ENCODE results near the gene ANKRD23.

Gene ANKRD23

GRCh38 chr2:96853321-96853720 is 9.5 kb upstream of the ANKRD23 start:
- no peak overlapping the region for H3K4me3 ChIP-seq (ENCODE audit: low read depth, low read length)
- TF ChIP-seq CTCF (conservative IDR thresholded peaks at IDR 0.05; ENCODE audit: low read depth, low read length), result no peak
- DNase-seq (ENCODE audit: low read depth), result no peak

GRCh38 chr2:96852667-96853066 is 8.8 kb upstream of the ANKRD23 start:
- no peak overlapping the region for H3K4me3 ChIP-seq (ENCODE audit: low read depth, low read length)
- DNase-seq (ENCODE audit: low read depth), result no peak
- TF ChIP-seq CTCF (conservative IDR thresholded peaks at IDR 0.05; ENCODE audit: low read depth, low read length), result no peak

- DNase-seq (ENCODE audit: low read depth), result no peak
- no peak overlapping the region for H3K4me3 ChIP-seq (ENCODE audit: low read depth, low read length)
- no peak for TF ChIP-seq CTCF (conservative IDR thresholded peaks at IDR 0.05; ENCODE audit: low read depth, low read length)
Observed at GRCh38 chr2:96848264-96848663, 4.4 kb upstream of the ANKRD23 start.

- no peak overlapping the region for H3K4me3 ChIP-seq (ENCODE audit: low read depth, low read length)
- DNase-seq (ENCODE audit: low read depth), result no peak
- TF ChIP-seq CTCF (conservative IDR thresholded peaks at IDR 0.05; ENCODE audit: low read depth, low read length), result no peak
Observed at GRCh38 chr2:96847586-96847985, 3.8 kb upstream of the ANKRD23 start.

- no peak for TF ChIP-seq CTCF (conservative IDR thresholded peaks at IDR 0.05; ENCODE audit: low read depth, low read length)
- no peak overlapping the region for H3K4me3 ChIP-seq (ENCODE audit: low read depth, low read length)
- DNase-seq (ENCODE audit: low read depth), result no peak
Observed at GRCh38 chr2:96846825-96847224, 3.0 kb upstream of the ANKRD23 start.

- no peak for TF ChIP-seq CTCF (conservative IDR thresholded peaks at IDR 0.05; ENCODE audit: low read depth, low read length)
- DNase-seq (ENCODE audit: low read depth), result no peak
- no peak overlapping the region for H3K4me3 ChIP-seq (ENCODE audit: low read depth, low read length)
Observed at GRCh38 chr2:96844405-96844808, 586 bp upstream of the ANKRD23 start.

GRCh38 chr2:96842600-96842999 is 1.2 kb downstream of the ANKRD23 start:
- no peak overlapping the region for H3K4me3 ChIP-seq (ENCODE audit: low read depth, low read length)
- DNase-seq (ENCODE audit: low read depth), result no peak
- no peak for TF ChIP-seq CTCF (conservative IDR thresholded peaks at IDR 0.05; ENCODE audit: low read depth, low read length)
